ENCODE data around the gene CHST12.

GRCh38 chr7:2472739-2473138, 69.3 kb downstream of the CHST12 start:
- TF ChIP-seq CTCF (IDR thresholded peaks at IDR 0.05; ENCODE audit: poor library complexity) (no peak), EZH2 (IDR thresholded peaks at IDR 0.05; ENCODE audit: borderline replicate concordance) (no peak)

Data from hepatocyte (in vitro differentiated cells).